Aortic smooth muscle cell (primary cell): ENCODE results near the gene ZNF530. TPM values are rescaled to one million over a fixed set of nuclear protein-coding genes. Genes with fewer than 3 reads are reported as not detected.

Experiments
- total RNA-seq: library from RNA; depleted of rRNA; stranded (reverse); fragments of >200 nt; gene quantifications from 2 replicates; pipeline ENCODE4 v1.2.3, GENCODE V29; 2014

ZNF530 gene
- 3.6 and 4.2 TPM in 2 replicates for total RNA-seq

DNA sequence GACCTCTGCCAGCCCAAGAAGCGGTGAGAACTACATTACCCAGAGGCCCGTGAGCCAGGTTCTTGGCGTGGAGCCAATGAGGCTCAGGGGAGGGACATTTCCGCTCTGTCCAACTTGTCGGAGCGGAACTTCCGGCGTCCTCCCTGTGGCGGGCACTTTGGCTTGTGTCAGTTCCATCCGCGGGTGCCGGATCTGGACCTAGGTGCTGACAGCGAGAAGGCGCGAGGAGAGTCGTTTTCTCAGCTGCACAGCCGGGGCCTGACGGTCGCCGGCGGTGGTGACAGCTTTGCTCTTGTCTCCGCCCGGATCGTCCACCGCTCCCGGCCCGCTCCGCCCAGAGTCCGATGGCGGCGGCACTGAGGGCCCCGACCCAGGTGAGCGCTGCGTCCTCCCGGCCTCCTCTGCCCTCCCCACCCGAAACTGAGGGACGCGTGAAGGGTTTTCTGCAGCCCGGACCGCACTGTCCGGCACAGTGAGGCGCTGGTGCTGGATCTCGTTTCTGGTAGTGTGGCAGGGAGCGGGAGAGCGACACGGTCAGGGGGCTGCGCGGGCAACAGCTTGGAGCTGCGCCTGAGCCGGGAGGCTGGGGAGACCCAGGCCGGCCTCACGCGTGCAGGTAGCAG lies at the start of gene ZNF530:
ZNF530 (plus strand) TSS at position 125 of the 623 bp plus-strand sequence. CDS start 4,461 bp downstream, outside the sequence.

DNA sequence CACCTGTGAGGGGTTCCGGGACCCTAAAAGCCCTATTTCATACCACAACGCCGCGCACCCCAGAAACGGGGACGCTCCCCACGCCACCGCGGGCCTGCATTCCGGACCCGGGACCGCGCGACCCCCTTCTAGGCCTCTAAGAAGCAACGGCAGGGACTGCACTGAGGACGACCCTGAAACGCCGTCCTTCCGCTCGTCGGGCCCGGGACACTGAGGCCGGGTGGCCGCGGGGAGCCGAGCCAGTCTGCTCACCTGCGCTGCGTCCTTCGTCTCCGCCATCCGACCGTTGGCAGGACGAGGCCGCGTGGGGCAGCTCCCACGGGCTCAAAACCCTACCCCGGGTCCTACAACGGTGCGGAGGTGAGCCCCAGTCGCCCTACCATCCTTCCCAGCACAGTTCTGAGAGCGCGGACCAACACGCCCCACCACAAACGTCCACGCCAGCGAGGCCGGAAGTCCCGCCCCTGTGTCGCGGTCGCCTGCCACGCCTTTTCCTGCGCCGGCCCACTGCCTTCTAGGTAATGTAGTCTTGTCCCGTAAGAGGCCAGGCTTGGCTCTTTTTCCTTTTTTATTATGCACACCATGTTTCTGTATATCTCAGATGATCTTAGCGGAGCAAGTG lies 40.2 kb upstream of the ZNF530 start, which contains the start of gene ZNF550:
ZNF550 (minus strand) TSS at position 460 of the 622 bp plus-strand sequence; CDS start at position 279, 181 bp downstream.

DNA sequence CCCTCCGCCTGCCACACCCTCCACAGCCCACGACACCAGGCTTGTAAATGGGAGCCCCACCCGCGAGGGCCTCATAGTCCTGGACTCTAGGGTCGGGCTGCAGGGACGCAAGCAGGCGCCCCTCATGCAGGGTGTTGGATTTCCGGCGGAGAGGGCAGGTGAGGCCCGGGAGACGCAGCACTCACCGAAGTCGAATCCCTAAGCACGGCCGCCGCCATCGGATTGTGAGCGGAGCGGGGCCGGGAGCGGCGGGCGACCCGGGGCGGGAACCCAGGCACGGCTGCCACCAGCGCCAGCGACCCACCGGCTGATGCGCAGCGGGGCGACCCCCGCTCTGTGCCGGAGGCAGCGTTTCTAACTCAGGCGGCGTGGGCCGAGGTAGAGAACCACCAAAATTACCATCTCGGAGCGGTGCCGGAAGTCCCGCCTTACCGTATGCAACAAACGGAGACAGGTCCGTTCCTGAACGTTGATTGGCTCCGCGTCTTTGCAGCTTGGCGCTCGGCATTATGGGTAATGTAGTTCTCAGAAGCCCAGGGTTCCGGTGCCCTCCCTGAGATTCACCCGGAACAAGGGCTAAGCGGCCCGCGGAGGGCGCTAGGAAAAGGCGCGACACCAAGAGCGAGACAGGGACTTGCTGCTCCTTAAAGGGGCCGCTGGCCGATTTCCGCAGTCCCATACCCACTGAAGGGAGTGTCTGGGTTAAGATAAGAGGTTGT lies 21.0 kb upstream of the ZNF530 start, which contains the start of gene ZNF416:
ZNF416 (minus strand) TSS at position 425 of the 719 bp plus-strand sequence; CDS start at position 218, 207 bp downstream.

DNA sequence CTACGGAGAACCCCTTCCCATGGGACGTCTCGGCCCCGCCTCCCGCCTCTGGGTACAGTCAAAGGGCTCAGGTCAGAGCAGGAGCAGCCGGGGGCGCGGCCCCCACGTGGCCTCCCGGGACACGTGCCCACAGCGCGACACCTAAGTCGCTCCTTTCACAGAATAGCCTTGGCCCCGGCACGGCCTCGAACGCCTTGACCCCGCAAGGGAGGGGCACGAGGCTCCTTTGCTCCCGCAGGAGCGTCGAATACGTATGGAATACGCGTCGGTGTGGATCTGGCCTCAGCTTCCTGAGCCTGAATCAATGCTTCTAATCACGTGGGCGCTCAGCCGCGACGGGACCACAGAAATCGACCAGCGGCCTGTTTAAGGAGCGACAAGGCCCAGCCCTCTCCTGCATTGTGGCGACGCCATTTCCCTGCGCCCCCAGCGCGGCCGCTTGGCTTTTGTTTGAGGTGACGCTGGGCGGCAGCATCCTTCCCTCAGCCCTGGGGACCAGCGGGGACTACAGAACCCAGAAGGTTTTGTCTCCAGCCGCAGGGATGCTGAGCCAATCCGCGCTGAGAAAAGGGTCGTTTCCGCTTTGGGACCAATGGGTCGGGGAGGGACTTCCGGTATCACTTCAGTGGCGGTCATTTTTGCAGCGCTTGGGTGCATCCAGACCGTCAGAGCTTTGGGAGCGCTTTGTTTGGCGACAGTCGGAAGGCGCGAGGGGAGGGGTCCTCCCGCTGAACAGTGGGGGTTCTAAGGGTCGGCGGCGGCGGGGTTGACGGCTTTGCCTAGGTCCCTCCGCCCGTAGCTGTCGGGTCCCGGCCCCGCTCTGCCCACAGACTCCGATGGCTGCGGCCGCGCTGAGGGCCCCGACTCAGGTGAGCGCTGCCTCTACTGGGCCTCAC lies 15.9 kb upstream of the ZNF530 start, which contains the start of gene ZIK1:
ZIK1 (plus strand) TSS at position 625 of the 896 bp plus-strand sequence; CDS start at position 837, 212 bp downstream.

DNA sequence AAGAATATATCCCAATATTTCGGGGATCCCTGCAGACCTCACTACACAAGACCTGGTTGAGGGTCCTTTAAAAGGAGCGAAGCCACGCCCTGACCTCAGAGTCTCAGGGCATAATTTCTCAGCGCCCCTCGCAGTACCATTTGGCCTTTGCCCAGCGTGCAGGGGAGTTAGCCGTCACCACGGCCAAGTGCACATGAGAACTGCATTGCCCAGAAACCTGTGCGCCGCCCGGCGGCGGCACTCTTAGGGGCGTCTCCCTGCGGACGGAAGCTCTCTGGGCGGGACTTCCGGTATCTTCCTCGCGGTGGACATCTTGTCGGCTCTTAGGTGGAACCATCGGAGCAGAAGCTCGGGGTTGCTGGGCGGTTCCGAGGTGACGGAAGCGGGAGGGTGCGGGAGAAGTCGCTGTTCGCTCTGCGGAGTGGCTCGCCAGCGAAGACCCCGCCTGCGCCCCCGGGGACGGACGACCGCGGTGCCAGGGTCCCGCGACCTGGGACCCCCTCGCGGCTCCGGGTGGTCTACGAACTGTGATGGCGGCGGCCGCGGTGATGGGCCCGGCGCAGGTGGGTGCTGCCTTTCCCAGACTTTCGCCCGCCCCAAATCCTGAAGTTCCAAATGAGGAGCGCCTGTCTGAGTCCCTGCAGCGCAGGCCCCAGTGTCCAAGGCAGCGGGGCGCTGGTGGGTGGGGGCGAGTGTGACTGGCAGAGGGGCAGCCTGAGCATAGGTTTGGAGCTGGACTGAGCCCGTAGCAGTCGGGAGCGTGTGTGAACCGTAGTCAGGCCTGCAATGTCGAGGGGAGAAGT lies 14.5 kb downstream of the ZNF530 start, which contains the start of gene ZNF134:
ZNF134 (plus strand) TSS at position 302 of the 803 bp plus-strand sequence. CDS start 5,227 bp downstream, outside the sequence.

DNA sequence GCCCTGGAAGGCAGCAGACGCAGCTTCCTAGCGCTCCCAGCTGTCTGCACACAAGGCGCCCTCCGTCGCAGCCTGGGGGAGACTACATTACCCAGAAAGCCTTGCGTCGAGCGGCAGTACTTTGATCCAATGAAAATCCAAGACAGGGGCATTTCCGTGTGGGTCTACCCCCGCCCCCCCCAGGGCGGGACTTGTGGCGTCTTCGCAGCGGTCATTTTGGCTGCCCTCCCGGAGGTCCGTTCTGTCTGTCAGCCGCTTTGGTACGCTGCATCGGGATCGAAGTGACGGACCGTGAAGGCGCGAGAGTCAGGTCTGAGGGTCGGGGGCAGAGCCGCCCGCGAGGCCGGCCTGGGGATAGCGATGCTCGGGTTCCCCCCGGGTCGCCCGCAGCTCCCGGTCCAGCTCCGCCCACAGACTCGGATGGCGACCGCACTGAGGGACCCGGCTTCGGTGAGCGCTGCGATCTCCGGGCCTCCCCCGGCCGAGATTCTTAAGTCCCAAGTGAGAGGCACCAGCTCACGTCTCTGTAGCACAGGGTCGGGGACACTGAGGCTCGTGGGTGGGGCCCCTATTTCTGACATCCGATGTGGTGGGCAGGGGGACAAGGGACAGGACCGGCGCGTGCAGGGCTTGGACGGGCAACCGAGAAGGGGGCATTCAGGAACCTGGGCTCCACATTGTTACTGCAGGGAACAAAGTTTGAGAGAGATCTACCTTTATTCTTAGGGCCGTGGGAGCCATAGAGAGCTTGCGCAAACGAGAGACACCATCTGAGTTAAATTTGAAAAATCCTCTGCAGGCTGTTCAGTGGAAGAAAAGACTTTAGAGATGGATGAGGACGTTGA lies 33.5 kb downstream of the ZNF530 start, which contains the start of gene ZNF211:
ZNF211 (plus strand) TSS at position 182 of the 845 bp plus-strand sequence; CDS start at position 361, 179 bp downstream.

Other genes starting within 250 kb of the ZNF530 start
- 11.9 and 14.1 TPM in 2 replicates for gene ZNF304, start 248.6 kb upstream of the ZNF530 start, total RNA-seq
- 9.1 and 11.5 TPM in 2 replicates for gene TRAPPC2B, start 236.3 kb upstream of the ZNF530 start, total RNA-seq
- 4.7 and 5.8 TPM in 2 replicates for gene ZNF547, start 236.3 kb upstream of the ZNF530 start, total RNA-seq
- gene ZNF548, start 210.0 kb upstream of the ZNF530 start, total RNA-seq: 24.7 and 25.1 TPM in 2 replicates
- 11.7 and 12.3 TPM in 2 replicates for gene ZNF17, start 188.7 kb upstream of the ZNF530 start, total RNA-seq
- 7.6 and 12.2 TPM in 2 replicates for gene ZNF749, start 164.6 kb upstream of the ZNF530 start, total RNA-seq
- gene VN1R1, start 142.7 kb upstream of the ZNF530 start, total RNA-seq: 0.79 and 0.99 TPM in 2 replicates
- gene ZNF772, start 122.3 kb upstream of the ZNF530 start, total RNA-seq: 27.3 and 31.0 TPM in 2 replicates
- gene ZNF419, start 112.1 kb upstream of the ZNF530 start, total RNA-seq: 12.9 and 13.5 TPM in 2 replicates
- 14.1 and 16.5 TPM in 2 replicates for gene ZNF773, start 99.9 kb upstream of the ZNF530 start, total RNA-seq
- 5.8 and 6.2 TPM in 2 replicates for gene ZNF549, start 72.5 kb upstream of the ZNF530 start, total RNA-seq
- gene ZNF550, start 40.0 kb upstream of the ZNF530 start, total RNA-seq: 6.9 and 9.1 TPM in 2 replicates
- 5.2 and 6.1 TPM in 2 replicates for gene ZNF416, start 21.0 kb upstream of the ZNF530 start, total RNA-seq
- 7.6 and 12.0 TPM in 2 replicates for gene ZIK1, start 15.7 kb upstream of the ZNF530 start, total RNA-seq
- gene ZNF134, start 14.4 kb downstream of the ZNF530 start, total RNA-seq: 18.3 and 18.9 TPM in 2 replicates
- gene ZNF211, start 33.3 kb downstream of the ZNF530 start, total RNA-seq: 10.2 and 11.8 TPM in 2 replicates
- gene ZSCAN4, start 69.0 kb downstream of the ZNF530 start, total RNA-seq: not detected in 2 replicates
- gene ZNF551, start 82.1 kb downstream of the ZNF530 start, total RNA-seq: 4.8 and 8.2 TPM in 2 replicates
- 5.4 and 7.1 TPM in 2 replicates for gene ZNF154, start 109.3 kb downstream of the ZNF530 start, total RNA-seq
- gene ZNF671, start 127.7 kb downstream of the ZNF530 start, total RNA-seq: 11.9 and 13.2 TPM in 2 replicates
- gene ZNF776, start 146.9 kb downstream of the ZNF530 start, total RNA-seq: 14.5 and 15.6 TPM in 2 replicates
- 13.9 and 16.2 TPM in 2 replicates for gene ZNF586, start 169.8 kb downstream of the ZNF530 start, total RNA-seq
- 3.2 and 4.7 TPM in 2 replicates for gene ZNF552, start 215.0 kb downstream of the ZNF530 start, total RNA-seq
- gene ZNF587B, start 230.4 kb downstream of the ZNF530 start, total RNA-seq: 20.8 and 22.9 TPM in 2 replicates
- 19.3 and 20.5 TPM in 2 replicates for gene ZNF587, start 250.0 kb downstream of the ZNF530 start, total RNA-seq